ENCODE data around the gene DYRK3.

Gene DYRK3

DNA sequence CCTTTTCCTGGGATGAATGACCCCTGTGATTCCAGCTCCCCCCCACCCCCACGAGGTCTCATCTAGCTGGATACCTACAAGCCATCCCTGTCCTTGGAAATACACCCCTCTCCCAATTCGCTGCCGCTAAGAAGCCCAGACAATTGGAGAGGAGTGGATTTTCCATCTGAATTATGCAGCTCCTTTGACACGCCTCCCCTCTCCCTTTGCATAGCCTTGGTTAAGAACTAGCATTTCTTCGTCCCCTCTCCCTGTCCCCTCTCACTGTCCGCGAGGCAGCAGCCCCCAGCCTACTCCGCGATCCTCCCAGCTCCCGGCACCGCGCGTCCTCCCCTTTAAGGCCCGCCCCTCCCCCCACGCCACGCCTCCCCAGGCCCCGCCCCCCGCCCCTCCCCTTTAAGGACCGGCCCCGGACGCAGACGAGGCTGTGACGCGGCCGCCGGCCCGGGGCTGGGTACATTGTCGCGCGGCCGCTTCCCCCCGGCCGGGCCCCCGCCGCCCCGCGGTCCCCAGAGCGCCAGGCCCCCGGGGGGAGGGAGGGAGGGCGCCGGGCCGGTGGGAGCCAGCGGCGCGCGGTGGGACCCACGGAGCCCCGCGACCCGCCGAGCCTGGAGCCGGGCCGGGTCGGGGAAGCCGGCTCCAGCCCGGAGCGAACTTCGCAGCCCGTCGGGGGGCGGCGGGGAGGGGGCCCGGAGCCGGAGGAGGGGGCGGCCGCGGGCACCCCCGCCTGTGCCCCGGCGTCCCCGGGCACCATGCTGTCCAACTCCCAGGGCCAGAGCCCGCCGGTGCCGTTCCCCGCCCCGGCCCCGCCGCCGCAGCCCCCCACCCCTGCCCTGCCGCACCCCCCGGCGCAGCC is 49.4 kb downstream of the DYRK3 start, which contains the start of gene MAPKAPK2:
Gene MAPKAPK2 (plus strand): TSS at position 428 of the 856 bp plus-strand sequence. CDS start 325 bp downstream, at position 753.
- DNase-seq, result peak; percentile 41

DNA sequence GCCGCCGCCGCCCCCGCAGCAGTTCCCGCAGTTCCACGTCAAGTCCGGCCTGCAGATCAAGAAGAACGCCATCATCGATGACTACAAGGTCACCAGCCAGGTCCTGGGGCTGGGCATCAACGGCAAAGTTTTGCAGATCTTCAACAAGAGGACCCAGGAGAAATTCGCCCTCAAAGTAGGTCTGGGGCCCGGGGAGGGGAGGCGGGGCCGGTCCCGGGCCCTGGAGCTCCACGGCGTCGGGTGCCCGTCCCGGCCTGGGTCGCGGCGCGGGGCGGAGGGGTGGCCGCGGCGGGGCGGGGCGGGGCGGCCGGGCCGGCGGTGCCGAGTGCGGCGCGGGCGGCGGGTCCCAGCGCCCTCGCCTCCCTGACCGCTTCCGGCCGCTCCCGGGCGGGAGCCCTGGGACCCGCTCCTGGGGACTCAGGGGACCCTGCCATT is 50.0 kb downstream of the DYRK3 start:
- DNase-seq, result no peak

DNA sequence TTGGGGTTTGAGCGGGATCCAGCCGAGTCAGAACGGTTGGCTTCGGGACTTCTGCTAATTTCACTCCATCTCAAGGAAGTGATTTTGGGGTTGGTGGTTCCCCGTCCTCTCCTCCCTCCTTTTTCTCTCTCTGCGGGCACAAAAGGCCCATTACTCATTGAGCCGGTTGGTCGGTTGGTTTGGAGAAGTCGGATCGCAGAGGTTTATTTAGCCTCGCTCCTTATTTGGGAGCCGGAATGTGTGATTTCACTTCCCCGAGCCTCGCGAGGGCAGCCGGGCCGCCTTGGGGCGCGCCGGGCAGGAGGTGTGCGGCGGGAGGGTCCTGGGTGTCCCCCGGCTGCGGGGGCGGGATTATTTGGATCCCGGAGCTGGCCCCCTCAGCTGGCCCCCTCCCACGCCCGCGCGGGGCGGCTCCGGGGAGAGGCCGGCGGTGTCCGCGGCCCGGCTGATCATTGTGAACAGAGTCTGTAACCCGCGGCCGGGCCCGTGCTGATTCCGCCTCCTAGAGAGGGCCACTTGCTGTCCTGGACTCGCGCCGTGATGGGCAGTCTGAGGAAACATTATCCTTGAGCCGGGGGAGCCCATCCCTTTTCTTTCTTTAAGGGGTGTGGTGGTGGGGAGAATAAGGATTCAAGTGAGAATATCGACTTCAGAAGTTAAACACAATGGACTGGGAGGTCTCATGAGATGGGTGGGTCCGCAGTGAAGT is 50.6 kb downstream of the DYRK3 start:
- peak; percentile 28 for DNase-seq

DNA sequence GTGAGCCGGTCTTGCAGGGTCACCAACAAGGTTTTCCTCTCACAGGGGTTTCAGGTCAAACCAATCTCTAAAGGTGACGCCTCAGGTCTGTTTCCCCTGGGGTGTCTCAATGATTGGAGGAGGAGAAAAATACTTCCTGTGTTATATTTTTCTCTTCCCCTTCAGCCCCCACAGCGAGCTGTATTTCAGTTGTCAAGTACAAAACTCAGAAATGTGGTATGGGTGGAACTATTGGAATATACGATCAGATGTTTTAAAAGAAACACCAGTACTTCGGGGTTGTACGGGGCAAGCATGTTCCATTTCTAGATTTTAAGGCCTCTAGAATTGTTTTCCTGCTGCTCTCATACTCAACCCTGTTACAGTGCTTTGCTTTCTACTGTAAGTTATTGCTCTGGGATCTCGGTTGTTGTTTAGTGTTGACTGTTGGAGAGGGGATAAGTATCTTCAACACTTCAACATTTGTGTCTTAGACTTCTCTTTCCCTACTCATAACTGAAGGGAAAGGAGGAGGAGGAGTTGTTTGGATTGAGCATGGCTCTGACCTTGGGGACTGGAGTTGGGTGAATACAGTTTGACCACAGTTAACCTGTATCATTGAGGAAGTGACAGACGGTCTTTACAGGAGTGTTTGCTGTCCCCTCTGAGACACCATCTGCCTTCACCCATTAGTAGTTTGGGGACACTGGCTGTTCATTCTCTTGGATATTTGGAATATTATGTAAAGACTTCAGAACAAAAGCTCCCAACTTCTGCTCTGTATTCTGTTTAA is 51.3 kb downstream of the DYRK3 start:
- DNase-seq, result peak; percentile 45

DNA sequence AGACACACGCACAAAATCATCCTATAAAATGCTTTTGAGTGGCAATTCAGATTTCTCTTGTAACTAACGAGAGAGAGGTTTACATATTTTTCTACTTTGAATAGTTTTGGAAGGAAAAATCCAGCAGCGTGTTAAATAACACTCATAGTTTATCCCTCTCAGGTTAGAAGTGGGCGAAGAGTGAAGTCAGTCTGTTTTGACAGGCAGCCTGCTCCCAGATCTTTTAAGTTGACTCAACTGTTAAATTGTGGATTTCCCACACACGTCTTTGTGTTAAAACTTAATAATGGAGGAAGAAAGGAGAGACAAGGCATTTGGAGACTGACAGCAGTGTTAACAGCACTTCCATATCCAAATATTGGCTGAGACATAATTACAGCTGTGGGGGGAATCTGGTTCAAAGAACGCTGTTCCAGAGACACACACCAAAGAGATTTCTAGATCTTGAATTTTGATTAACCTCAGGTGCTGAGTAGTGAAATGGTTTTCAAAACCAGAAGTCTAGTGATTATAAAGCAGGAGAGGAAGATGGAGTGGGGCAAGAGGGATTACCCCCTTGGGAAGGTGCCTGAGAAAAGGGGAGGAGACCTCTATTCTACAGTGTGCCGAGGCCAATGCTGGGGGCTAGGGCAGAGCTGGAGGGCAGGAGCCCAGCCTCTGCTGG is 52.0 kb downstream of the DYRK3 start:
- DNase-seq, result no peak

DNA sequence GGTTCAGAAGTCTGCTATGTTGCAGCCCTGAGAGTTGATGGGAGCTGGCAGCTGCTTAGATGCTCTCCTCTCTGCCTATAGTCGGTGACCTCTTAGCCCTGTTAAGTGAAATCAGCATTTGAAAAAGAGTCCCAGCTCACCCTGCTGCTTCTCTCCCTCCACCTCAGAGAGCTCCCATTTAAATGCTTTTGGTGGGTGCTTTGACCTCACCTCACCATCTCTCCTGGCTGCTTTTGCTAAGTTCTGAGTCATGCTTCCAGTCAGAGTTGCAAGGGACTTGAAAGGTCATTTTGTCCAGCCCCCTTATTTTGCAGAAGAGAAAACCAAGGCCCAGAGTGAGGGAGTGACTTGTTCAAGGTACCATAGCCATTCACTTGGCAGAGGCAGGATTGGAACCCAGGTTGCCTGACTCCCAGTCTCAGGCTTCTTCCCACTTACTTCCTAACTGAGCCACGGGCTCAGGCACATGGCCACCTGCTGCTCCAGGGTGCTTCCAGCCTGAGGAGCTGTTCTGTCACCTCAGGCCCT is 52.6 kb downstream of the DYRK3 start:
- no peak for DNase-seq

DNA sequence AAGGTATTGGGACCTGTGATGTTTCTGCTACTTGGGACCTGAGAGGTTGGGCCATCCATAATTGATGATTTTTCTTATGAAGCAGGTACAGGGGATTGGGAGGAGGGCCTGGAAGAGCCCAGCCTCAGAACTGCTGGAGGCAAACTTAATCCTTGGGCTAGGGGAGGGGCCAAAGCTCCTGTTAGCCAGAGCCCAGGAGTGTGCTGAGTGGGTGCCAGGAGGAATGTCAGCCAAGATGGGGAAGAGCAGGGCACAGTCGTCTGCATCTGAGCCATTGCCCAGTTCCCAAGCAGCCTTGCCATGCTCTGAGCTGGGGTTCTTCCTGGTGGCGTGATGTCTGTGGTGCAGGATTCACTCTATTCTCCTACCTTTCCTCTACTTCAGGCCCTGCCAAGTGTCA is 55.2 kb downstream of the DYRK3 start:
- no peak for DNase-seq

DNA sequence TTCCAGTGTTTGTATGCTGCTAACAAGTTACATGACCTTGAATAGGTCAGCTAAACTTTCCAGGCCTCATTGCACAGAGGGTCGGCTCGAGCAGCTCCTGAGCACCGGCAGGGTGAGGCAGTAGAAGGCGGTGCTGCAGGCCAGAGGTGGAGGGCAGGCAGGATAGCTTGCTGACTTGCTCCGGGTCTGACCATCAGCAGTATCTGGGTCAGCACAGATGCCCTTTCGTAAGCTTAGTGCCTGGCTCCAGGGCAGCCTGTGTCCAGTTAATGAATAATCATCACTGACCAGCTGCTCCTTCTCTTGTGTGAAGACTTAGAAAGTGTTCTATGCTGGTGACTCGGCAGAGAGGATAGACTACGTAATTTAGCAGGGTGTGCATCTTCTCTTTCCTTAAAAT is 56.3 kb downstream of the DYRK3 start:
- DNase-seq, result no peak

DNA sequence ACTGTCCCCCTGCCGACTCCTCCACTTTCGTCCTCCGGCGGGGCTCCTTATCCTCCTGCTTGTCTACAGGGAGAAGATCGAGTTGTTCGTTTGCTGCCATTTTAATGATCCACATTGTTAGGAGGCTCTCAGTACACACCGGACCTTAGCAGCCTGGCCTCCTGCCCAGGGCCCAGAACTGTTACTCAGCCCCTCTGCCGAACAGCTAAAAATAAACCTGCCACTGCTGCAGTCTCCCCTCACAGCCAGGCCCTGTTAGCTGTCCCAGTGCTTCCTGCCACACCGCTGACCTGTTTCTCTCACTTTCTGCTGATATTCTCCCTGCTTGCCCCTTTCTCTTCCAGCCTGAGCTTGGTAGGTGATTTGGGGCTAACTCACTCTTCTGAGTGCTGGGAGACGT is 57.7 kb downstream of the DYRK3 start:
- no peak for DNase-seq

DNA sequence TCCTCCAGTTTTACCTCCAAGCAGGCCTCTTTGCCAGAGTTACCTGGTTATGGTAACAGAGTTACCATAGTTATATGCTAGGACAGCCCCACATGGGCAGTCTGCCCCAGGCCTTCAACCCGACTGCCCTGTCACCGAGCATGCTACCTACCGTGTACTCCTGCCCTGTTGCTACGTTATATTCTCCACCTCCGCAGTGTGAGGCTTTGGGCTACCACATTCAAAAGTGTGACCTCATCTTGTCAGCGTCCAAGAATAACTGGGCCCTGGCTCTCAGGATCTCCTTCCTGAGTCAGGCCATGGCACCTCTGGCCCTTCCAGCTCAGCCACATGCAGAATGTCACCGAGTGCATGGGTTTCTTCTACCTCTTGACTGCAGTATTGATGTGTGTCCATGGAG is 58.3 kb downstream of the DYRK3 start:
- DNase-seq, result no peak

DNA sequence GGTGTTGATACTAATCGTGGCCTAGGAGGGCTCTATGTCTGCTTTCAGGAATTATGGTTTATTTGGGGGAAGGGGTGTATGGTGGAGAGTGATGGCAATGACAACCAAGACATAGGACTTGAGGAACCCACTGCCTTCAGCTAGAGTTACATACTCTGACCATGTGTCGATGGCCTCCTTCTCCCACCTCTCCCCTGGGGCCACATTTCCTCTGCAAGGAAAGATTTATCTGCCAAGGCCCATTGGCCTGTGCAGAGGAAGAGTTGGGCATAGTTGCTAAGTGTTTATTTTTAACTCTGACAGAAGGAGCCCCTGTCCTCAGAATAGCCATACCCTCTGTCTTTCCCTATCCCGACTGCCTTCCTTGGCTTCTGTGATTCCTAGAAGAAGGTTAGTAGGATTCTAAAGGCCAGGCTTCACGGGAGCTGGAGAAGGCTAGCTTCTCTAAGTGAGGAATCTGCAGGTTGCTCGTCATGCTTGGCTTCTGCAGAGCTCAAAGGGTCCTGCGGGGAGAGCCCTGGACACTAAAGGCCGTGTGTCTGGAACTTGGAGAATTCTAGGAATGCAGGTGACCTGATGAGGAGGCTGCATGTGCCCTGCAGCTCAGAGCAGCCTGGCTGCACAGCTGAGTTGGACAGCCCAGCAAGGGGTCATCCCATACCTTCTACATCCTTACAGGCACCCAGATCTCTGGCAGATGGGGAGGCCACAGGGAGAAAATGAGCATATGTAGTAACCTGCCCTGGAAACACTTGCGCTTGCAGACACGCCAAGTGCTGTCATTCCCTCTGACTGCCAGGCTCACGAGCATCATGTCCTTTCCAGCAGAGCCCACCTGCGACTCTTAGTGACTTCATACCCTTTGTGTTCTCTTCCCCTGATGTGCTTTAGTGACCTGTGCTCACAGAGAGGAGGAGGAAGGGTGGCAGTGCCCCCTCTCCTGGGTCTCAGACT is 59.1 kb downstream of the DYRK3 start:
- DNase-seq, result no peak

DNA sequence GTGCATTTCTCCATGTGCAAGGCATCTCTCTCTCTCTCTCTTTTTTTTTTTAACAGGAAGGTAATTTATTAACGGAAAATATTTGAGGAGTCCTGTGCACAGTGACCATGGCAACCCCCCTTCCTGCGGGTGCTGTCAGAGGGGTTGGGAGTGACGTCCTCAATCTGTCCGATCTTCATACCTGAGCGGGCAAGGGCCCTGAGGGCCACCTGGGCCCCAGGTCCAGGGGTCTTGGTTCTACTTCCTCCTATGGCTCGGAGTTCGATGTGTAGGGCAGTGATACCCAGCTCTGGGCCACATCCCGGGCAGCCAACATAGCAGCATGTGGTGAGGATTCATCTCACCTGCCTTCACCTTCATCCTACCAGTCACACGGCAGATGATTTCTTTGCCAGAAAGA is 60.4 kb downstream of the DYRK3 start:
- DNase-seq, result no peak

DNA sequence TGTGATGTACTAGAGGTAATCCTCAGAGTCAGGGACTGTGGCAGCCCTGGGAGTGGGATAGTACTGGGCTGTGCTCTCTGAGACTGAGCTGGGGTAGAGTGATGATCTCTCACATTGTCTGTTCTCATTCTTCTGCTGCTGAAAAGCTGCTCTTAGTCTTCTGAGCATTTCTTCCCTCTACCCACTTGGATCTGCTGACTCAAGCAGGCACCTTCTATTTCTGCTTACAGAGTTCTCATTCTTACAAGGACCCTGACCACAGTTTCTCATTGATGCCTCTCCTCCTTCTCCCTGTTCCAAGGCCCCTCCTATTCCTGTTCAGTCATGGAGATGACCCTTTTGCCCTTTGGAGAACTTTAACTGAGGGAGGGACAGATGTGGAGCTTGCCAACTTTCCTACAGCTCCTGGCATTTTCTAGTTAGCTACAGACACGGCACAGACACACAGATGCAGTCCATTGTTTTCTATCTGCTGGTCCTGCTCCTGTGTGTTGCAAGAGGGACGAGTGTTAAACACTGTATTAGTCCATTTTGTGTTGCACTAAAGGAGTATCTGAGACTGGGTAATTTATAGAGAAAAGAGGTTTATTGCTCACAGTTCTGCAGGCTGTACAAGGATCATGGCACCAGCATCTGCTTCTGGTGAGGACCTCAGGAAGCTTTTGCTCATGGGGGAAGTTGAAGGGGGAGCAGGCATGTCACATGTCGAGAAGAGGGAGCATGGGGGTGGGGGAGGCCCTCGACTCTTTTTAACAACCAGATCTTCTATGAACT is 61.7 kb downstream of the DYRK3 start:
- no peak for DNase-seq

DNA sequence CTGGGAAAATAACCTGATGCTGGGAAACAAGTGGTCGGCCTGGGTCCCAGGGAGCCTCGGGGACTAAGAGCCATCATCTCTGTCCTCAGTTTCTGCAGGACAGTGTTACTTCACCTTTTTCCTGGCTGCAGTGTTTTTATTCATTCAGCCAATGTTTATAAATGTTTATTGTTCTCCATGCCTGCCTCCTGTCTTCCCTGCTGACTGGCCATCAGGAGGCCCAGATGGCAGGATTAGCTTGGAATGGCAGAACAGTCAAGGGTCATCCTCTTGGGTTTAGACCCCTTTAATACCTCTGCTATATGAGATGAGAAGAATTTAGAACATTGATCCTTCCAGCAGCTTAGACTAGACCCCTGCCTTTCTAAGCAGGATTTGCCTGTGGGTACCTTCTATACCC is 62.7 kb downstream of the DYRK3 start:
- no peak for DNase-seq

Data from NCI-H2171 treated with DMSO at 0.1 percent for 48 hours (cell line).